Measurements from ENCODE around the gene RALGAPA2.
"Not testable (repeated sequence)": the region's sequence is repeated elsewhere in the genome, so short reads cannot be mapped to it uniquely, and the experiment has no call there.

- not testable (repeated sequence) for TF ChIP-seq CTCF (IDR thresholded peaks at IDR 0.05); SMC3 (IDR thresholded peaks at IDR 0.05; ENCODE audit: low read depth, low read length); YY1 (IDR thresholded peaks at IDR 0.05; ENCODE audit: low read depth); EP300 (IDR thresholded peaks at IDR 0.05; ENCODE audit: borderline replicate concordance in 1 of 2, low read depth in 1 of 2, low read length in 1 of 2); REST (IDR thresholded peaks at IDR 0.05; ENCODE audit: low read depth, low read length); GABPA (IDR thresholded peaks at IDR 0.05; ENCODE audit: low read depth); EZH2phosphoT487 (IDR thresholded peaks at IDR 0.05; ENCODE audit: borderline replicate concordance, low read depth)
Measured at GRCh38 chr20:20355503-20355902, 356.9 kb downstream of the RALGAPA2 start.
